Esophagus (tissue), 2 donors: ENCODE results near the gene SLC5A9. TPM values are rescaled to one million over a fixed set of nuclear protein-coding genes. Genes with fewer than 3 reads are reported as not detected.
"Not testable (repeated sequence)": the region's sequence is repeated elsewhere in the genome, so short reads cannot be mapped to it uniquely, and the experiment has no call there.

Source experiments
- H3K27ac ChIP-seq, 2 donors: one replicate each; pipeline ENCODE4 v1.5.1; 2013; ENCODE audit warnings: low read depth in 2 of 2, mild to moderate bottlenecking in 2 of 2, inconsistent platforms in 1 of 2, low read length in 1 of 2, moderate library complexity in 1 of 2
- H3K27me3 ChIP-seq, 2 donors: one replicate each; pipeline ENCODE4 v1.6.1; 2013; ENCODE audit warnings: low read length in 2 of 2, control low read depth in 1 of 2, mild to moderate bottlenecking in 1 of 2; ENCODE audit not compliant: insufficient read depth in 2 of 2, control insufficient read depth in 1 of 2
- H3K36me3 ChIP-seq, 2 donors: one replicate each; pipeline ENCODE4 v1.6.1; 2013; ENCODE audit warnings: low read length in 1 of 2; ENCODE audit not compliant: control insufficient read depth in 2 of 2, insufficient read depth in 2 of 2
- H3K4me1 ChIP-seq, 2 donors: one replicate each; pipeline ENCODE4 v1.6.1; 2013; ENCODE audit warnings: low read length in 1 of 2; ENCODE audit not compliant: control insufficient read depth in 2 of 2, insufficient read depth in 2 of 2
- H3K4me3 ChIP-seq, 2 donors: one replicate each; pipeline ENCODE4 v1.5.1; 2013; ENCODE audit warnings: low read length in 2 of 2, mild to moderate bottlenecking in 2 of 2, low read depth in 1 of 2, moderate library complexity in 1 of 2
- H3K9me3 ChIP-seq, 2 donors: one replicate each; pipeline ENCODE4 v1.6.1; 2013; ENCODE audit warnings: mild to moderate bottlenecking in 2 of 2, low read depth in 1 of 2, low read length in 1 of 2, moderate library complexity in 1 of 2; ENCODE audit not compliant: control insufficient read depth in 2 of 2, insufficient read depth in 1 of 2
- WGBS, 2 donors: extraction: QIAGEN DNeasy Blood & Tissue Kit; methylation state at CpG; one replicate each; pipeline ENCODE4 v1.1.7; 2013; 5-methylcytosine and 5-hydroxymethylcytosine counted together
- polyA plus RNA-seq, 2 donors: library from polyadenylated mRNA; stranded (reverse); fragments of 200-250 nt; gene quantifications; one replicate each; pipeline ENCODE4 v1.2.3, GENCODE V29; 2013
- donor health status: healthy with polysubstance abuse.
- donor health status: Bipolar disorder and iron deficiency.

Gene SLC5A9
- polyA plus RNA-seq, 2 donors = 0.07 to 0.24 TPM

- not testable (repeated sequence) for H3K4me1 ChIP-seq, H3K4me3 ChIP-seq, H3K36me3 ChIP-seq, H3K27me3 ChIP-seq, H3K9me3 ChIP-seq, H3K27ac ChIP-seq
Measured at GRCh38 chr1:48282329-48282728, 59.8 kb downstream of the SLC5A9 start.

- H3K4me1 ChIP-seq, H3K27ac ChIP-seq, H3K36me3 ChIP-seq, H3K27me3 ChIP-seq, H3K9me3 ChIP-seq, H3K4me3 ChIP-seq: not testable (repeated sequence)
- 59 to 65% methylated on average over 10 of the region's 10 CpGs for WGBS, 2 donors
Measured at GRCh38 chr1:48284696-48285420, 62.3 kb downstream of the SLC5A9 start.

- no peak overlapping the region for H3K27ac ChIP-seq
- WGBS, 2 donors = 78 to 92% methylated on average over 3 of the region's 3 CpGs
- H3K36me3 ChIP-seq = no peaks in the 10 kb centered on the region
- no peaks in the 10 kb centered on the region for H3K4me1 ChIP-seq
- H3K9me3 ChIP-seq = no peaks in the 10 kb centered on the region
- no peak overlapping the region for H3K4me3 ChIP-seq
- H3K27me3 ChIP-seq = no peaks in the 10 kb centered on the region
Measured at GRCh38 chr1:48285525-48285924, 63.0 kb downstream of the SLC5A9 start.

- peaks cover 0 to 3% of the 10 kb centered on the region in 2 donors for H3K36me3 ChIP-seq
- H3K4me1 ChIP-seq = peaks cover 0 to 3% of the 10 kb centered on the region in 2 donors
- 87 to 89% methylated on average over 4 of the region's 4 CpGs for WGBS, 2 donors
- no peak overlapping the region for H3K4me3 ChIP-seq
- no peaks in the 10 kb centered on the region for H3K27me3 ChIP-seq
- peaks cover 0 to 4% of the 10 kb centered on the region in 2 donors for H3K9me3 ChIP-seq
- no peak overlapping the region for H3K27ac ChIP-seq
Measured at GRCh38 chr1:48291421-48291820, 68.9 kb downstream of the SLC5A9 start.

GRCh38 chr1:48292706-48293105, 70.2 kb downstream of the SLC5A9 start:
- Histone ChIP-seq H3K4me1 (peaks cover 0 to 3% of the 10 kb centered on the region in 2 donors), H3K27me3 (no peaks in the 10 kb centered on the region), H3K9me3 (peaks cover 0 to 4% of the 10 kb centered on the region in 2 donors), H3K27ac (no peak overlapping the region), H3K4me3 (no peak overlapping the region), H3K36me3 (peaks cover 0 to 3% of the 10 kb centered on the region in 2 donors)
- 90 to 94% methylated on average over 5 of the region's 5 CpGs for WGBS, 2 donors

GRCh38 chr1:48294094-48294493, 71.6 kb downstream of the SLC5A9 start:
- H3K36me3 ChIP-seq, H3K27ac ChIP-seq, H3K4me1 ChIP-seq, H3K27me3 ChIP-seq, H3K4me3 ChIP-seq, H3K9me3 ChIP-seq: not testable (repeated sequence)
- 91 to 92% methylated on average over 6 of the region's 6 CpGs for WGBS, 2 donors

GRCh38 chr1:48294656-48295055, 72.1 kb downstream of the SLC5A9 start:
- H3K9me3 ChIP-seq = peaks cover 0 to 4% of the 10 kb centered on the region in 2 donors
- no peak overlapping the region for H3K27ac ChIP-seq
- 47 to 66% methylated on average over 1 of the region's 1 CpG for WGBS, 2 donors
- peaks cover 0 to 3% of the 10 kb centered on the region in 2 donors for H3K4me1 ChIP-seq
- H3K27me3 ChIP-seq = no peaks in the 10 kb centered on the region
- no peak overlapping the region for H3K4me3 ChIP-seq
- H3K36me3 ChIP-seq = peaks cover 0 to 3% of the 10 kb centered on the region in 2 donors

Other genes starting within 250 kb of the SLC5A9 start
- gene TRABD2B, start 225.3 kb upstream of the SLC5A9 start, polyA plus RNA-seq = under 1 TPM; 0.24 to 0.34 TPM
- 1 to 10 TPM; 1.3 to 1.6 TPM for gene SPATA6, start 249.5 kb downstream of the SLC5A9 start, polyA plus RNA-seq